SH-SY5Y (cell line): ENCODE data around the gene MSX1.

Source experiments
- GATA2 ChIP-seq: IDR thresholded peaks from 2 replicates; pipeline ENCODE4 v1.6.1; 2011; ENCODE audit warnings: mild to moderate bottlenecking, low read depth, low read length
- GATA3 ChIP-seq: IDR thresholded peaks from 2 replicates; pipeline ENCODE4 v1.6.1; 2011; ENCODE audit warnings: low read depth, mild to moderate bottlenecking, low read length, moderate library complexity

MSX1 gene

DNA sequence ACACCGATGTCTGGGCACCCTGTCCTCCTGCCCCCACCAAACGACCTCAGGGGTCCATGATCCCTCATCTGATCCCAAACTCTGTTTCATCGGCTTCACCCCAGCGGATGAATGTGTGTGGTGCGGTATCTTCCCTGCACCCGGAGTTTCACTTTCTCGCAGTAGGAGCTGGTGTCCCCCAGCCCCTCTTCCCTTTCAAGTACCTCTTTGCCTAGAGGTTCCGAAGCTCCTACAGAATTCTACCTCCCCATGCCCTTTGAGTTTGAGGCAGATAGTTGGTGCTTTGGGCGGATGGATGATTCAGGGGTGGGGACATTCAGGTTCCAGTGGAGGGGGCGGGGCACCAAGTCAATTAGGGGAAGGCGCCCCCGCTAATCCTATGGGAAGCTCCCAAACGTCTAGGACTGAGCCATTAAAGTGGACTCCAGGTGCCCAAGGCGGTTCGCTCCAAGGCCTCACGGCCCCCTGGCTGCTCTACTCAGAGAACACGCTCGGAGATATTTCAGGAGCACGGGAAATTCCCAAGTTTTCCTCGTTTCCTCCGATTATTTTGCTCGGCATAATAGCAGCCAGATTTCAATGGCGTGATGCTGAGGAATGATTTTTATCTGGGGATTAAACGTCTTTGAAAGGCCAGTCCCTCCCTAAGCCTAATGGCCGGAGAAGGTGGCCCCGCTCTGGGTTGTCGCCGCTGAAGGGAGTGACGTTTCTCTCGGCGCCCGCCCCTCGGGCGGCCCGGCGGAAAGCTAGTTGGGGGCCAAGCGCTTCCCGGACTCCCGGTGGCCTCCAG lies 1.3 kb downstream of the MSX1 start:
- no peak for TF ChIP-seq GATA3
- no peak for TF ChIP-seq GATA2

DNA sequence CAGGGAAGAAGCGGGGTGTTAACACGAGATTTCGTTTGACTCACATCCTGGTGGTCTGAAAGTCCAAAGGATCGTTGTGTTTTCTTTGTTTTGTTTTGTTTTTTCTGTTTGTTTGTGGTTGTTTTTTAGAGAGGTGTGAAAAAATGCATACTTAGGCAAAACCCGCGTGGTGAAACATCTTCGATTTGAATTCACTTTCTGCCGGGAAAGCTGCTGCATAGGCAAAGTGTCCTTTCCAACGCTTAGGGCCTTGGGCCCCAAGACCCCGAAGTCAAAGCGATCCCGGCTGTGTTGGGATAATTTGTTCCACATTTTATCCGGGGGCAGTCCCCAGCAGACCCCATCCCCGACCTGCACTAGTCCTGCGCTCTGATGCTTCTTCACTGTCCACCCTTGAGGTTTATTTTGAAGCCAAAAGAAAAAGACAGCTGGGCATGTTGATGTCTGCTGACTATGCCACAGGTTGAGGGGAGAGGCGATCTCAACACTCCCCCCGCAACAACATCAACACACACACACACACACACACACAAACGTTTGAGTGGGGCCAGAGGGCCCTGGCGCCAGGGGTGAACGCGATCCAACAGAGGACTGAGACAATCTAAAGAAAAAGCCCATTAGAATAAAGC lies 2.0 kb downstream of the MSX1 start:
- no peak for TF ChIP-seq GATA2
- TF ChIP-seq GATA3 = no peak

DNA sequence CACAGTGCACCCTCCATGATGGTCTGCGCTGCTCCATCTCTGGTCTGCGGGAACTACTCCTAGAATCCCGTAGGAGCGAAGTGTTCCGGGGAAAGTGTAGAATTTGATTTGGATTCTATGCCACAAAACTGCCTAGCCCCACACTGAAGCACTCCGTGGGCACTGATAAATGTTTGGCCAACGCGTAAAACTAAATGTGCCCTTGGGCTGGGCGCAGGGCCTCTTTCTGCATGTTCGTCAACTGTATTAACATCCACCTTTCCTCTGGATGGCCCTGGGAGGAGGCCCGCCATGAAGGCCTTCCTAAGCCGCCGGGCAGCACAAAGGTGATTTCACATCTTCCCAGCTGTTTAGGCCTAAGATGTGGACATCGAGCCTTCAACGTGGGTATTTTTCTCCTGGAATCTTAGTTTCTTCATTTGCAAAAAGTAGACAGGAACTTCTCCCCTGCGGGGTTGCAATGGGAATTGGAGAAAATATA lies 2.6 kb downstream of the MSX1 start:
- TF ChIP-seq GATA2 (no peak), GATA3 (no peak)

DNA sequence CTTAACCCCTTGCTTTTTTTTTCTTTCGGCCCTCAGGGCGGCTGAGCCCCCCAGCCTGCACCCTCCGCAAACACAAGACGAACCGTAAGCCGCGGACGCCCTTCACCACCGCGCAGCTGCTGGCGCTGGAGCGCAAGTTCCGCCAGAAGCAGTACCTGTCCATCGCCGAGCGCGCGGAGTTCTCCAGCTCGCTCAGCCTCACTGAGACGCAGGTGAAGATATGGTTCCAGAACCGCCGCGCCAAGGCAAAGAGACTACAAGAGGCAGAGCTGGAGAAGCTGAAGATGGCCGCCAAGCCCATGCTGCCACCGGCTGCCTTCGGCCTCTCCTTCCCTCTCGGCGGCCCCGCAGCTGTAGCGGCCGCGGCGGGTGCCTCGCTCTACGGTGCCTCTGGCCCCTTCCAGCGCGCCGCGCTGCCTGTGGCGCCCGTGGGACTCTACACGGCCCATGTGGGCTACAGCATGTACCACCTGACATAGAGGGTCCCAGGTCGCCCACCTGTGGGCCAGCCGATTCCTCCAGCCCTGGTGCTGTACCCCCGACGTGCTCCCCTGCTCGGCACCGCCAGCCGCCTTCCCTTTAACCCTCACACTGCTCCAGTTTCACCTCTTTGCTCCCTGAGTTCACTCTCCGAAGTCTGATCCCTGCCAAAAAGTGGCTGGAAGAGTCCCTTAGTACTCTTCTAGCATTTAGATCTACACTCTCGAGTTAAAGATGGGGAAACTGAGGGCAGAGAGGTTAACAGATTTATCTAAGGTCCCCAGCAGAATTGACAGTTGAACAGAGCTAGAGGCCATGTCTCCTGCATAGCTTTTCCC lies 3.4 kb downstream of the MSX1 start:
- TF ChIP-seq GATA2 (no peak), GATA3 (no peak)

DNA sequence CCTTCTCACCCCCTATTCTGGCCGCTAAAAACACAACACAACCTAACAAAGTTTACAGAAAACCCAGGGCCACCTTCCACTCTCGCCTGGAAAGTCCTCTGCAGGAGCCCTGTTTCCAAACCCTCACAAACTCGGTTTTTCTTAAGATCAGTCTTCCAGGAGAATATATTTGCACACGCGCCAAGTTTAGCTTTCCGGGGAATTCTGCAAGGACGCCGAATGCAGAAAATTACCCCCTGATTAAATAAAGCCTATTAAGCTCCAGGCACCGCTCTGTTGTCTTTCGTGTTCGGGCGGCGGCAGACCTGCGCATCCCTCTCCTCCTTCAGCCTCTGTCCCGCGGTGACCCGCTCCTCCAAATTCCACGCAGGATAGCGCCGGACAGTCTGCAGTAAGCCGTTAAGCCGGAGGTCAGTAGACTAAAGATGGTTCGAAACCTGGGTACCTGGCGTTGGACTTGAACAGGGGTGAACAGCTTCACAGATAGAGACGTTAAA lies 5.0 kb downstream of the MSX1 start:
- TF ChIP-seq GATA2 (no peak), GATA3 (no peak)

DNA sequence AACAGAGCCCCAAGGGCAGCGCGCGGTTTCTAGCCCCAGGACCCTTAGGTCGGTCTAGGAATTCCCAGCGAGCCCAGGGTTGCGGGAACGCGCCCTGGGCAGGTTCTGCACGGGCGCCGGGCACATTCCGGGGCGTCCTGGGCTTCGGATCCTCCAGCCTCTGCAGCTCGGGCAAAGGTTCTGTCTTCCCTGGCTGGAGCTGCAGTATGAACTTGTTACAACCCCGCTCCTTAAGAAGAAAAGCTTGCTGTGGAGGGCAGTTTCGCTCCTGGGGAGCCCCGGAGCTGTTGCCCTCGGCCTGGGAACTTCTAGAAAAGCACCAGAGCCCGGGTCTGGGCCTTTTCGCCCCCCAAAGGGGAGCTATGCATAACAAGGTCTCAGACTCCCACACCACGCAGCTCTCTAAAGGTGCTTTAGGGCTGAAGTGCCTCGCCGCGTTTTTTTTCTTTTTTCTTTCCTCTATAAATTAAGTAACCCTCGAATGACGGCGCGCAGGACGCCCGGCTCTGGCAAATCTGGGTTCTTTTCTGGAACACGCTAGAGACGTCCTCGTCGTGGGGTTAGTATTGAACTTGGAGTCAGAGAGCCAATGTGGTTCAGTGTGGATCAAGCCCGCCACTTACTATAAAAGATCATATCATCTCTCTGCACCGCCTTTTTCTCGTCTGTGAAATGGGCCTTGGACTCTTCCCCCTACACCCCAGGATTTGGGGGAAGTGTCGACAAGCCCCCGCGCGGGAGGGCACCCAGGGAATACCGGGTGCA lies 5.7 kb downstream of the MSX1 start:
- TF ChIP-seq GATA3 (no peak), GATA2 (no peak)

DNA sequence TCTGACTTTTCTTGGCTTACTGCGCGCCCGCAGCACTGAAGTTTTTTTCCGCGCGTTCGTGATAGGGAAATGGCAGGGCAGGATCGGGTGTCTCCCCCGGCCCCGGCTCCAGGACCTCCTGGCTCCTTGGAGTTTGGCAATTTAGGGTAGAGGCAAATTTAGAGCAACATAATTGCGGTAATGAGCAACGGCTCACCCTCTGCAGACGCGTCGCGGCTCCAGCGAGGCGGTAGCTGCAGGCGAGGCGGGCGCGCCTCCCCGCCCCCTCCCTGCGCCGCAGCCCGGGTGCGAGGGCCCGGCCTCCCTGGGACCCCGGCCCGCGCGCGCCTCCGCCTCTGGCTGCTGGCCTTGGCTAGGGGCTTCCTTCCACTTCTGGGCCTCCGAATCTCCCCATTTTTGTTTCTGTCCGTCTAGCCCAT lies 6.2 kb downstream of the MSX1 start:
- TF ChIP-seq GATA2 = no peak
- no peak for TF ChIP-seq GATA3

DNA sequence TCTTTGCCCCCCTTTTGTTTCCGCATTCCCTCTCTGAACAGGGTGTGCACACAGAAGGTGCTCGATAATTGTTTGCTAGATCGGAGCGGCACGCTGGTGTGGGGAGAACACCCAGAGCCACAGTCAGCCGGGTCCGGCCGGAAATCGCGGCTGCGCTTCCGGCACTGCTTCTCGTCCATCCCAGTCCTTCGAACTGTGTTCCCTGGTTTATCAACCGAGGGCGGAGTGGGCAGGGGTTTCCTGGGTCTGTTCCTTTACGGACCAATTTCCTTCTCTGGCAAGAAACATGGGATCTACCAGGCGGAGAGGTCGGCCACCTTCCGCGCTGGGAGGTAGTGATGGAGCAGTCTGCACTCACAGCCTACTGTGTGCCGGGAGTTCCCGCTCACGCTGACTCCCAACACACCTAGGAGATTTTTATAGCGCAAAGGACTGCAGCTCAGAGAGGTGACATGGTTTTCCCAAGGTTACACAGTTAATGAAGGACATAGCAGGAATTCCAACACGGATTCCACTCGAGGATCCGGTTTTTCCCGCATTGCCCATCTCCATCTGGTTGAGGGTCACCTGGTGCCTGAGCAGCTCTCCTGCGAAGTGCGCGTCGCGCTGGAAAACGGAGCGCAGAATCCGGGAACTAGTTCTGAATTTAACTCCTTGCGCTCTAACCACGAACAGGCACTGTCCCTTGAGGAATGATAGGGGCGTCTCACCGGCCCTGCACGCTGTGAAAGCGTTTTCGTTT lies 6.8 kb downstream of the MSX1 start:
- no peak for TF ChIP-seq GATA2
- TF ChIP-seq GATA3 = no peak

DNA sequence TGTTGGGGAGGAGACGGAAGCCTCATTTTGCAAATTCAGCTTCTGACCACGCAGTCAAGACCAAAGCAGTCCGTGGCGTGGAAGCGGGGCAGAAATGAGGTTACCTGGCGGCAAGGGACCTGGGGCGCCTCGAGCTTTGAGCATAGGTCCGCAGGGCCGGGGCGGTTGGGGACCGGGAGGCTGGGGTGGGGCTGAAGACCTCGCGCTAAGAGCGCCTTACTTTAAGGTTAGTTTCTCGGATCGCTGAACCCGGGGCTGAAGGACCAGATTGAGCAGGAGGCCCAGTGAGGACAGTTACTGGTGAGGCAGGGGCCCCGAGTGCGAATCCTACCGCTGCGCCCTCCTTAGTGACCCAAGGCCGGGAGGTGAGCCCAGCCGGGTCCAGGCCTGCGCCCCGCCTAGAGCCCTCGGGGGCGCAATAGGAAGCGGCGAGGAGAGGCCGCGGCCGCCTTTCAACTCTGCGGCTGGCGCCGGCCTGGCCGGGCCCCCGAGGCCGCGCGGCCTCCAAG lies 7.5 kb downstream of the MSX1 start:
- TF ChIP-seq GATA3 (no peak), GATA2 (no peak)

DNA sequence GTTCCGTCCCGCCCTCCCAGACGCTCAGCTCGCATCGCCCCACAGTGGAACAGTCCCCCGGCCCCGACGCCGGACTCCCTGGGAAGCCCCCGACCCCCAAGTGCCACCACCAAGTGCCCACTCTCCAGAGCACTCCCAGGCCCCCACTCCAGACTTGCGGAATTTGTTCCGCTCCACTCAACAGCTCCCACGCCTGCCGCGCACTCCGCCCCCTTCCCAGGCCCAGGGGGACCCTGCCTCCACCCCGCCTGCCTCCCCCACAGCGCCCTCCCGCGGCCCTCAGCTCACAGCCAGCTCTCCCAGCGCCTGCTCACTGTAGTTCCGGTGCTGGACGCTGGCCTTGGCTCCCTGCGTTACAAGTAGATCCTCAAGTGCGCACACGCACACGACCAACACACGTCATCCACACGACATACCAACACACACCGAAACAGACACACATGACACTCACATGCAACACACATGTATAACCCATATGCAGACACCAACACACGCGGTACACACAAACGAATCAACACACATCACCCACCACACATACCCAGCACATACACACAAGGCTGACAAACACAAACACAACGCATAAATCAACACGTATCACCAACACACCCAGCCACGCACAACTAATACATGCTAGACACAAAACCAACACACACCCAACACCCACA lies 8.0 kb downstream of the MSX1 start:
- TF ChIP-seq GATA2 (no peak), GATA3 (no peak)

DNA sequence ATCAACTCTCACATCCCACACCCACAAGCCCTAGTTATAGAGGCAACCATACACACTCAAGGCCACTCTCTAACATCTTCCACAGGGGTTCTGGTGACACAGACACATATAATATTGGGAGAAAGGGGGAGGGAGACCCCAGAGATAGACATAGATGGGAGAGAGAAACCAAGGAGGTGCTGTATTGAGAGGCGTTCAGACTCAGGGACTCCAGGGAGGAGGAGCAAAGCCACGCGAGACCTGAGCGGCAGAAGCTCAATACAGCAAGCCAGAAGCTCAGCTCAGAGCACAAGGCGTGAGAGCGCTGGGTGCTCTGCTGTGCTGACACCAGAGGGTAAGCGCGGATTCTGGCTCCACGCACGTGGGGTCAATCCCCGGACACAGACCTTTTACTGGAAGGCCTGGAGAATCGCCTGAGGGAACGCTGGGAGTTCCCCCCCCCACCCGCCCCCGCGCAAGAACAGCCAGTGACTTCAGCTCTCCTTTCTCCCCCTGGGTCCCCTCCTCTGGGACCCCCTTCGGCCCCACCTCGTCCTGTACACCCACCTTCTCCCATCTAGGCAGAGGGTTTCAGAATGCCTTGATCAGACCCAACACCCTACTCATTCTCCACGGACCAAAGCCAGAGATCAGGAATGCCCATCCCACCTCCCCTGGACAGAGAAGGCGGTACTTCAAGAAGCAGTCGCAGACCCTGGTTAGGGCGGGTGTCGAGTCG lies 8.7 kb downstream of the MSX1 start:
- no peak for TF ChIP-seq GATA2
- no peak for TF ChIP-seq GATA3
